Endometrial microvascular endothelial cells (primary cell): ENCODE data around the gene TSPEAR. TPM values are rescaled to one million over a fixed set of nuclear protein-coding genes. Genes with fewer than 3 reads are reported as not detected.
"Not testable (repeated sequence)": the region's sequence is repeated elsewhere in the genome, so short reads cannot be mapped to it uniquely, and the experiment has no call there.

Experiments
- in situ Hi-C: cut with HindIII; loops from 2 replicates; pipeline ENCODE4 v1.10.0; 2017; ENCODE audit warnings: low sequenced_read_pairs, low pct_unique_long_range_greater_than_20kb; ENCODE audit errors: inconsistent ontology term
- total RNA-seq: library from RNA; depleted of rRNA; stranded (reverse); fragments of >200 nt; gene quantifications from one replicate; pipeline ENCODE4 v1.2.3, GENCODE V29; 2015; ENCODE audit errors: inconsistent ontology term

TSPEAR gene
- total RNA-seq, 1 donor from 2014 or later: not detected

DNA sequence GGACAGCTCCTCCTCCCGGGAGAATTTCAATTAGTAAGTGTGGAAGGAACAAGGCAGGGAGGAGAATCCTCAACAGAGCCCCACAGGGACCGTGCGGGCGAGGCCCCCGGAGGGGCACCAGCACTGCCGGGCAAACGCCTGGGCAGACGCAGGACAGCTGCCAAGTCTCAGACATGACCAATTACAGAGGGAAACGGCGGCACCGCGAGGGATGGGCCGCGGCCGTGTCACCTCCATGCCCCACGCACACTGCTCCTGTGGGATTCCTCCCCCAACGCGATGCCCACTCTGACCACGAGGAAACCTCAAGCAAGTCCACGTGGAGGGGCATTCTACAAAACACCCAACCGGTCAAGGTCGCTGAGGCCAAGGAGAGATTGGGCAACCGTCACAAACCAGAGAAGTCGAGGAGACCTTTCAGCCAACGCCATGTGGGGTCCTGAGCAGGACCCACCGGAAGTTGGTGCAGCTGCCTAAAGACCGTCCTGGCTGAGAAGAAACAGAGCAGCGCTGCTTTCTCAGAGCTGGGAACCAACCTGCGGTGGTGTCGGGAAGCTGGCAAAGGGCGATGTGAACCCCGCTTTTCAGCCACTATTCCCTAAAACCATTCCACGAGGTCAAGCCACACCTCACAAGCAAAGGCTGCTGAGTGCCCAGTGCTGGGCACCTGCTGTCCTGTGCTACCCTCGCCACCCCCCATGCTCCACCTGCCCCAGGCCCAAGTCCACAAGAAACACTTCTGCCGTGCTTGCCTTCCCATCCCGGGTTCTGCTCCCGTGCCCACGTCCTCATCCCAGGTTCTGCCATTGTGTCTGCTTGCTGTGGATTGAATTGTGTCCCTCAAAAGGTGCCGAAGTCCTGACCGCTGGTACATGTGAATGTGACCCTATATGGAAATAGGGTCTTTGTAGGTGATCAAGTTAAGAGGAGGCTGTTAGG, 139.3 kb downstream of the TSPEAR start:
- in situ Hi-C loops: no loop called here

- in situ Hi-C loops: no loop called here
Observed at GRCh38 chr21:44571296-44571695, 140.1 kb downstream of the TSPEAR start.

- in situ Hi-C loops: no loop called here
Observed at GRCh38 chr21:44569861-44570517, 141.4 kb downstream of the TSPEAR start.

- in situ Hi-C loops: no loop called here
Observed at GRCh38 chr21:44568667-44569556, 142.5 kb downstream of the TSPEAR start.

GRCh38 chr21:44568261-44568660, 143.1 kb downstream of the TSPEAR start:
- in situ Hi-C loops: no loop called here

- in situ Hi-C loops: no loop called here
Observed at GRCh38 chr21:44567481-44568171, 143.7 kb downstream of the TSPEAR start.

DNA sequence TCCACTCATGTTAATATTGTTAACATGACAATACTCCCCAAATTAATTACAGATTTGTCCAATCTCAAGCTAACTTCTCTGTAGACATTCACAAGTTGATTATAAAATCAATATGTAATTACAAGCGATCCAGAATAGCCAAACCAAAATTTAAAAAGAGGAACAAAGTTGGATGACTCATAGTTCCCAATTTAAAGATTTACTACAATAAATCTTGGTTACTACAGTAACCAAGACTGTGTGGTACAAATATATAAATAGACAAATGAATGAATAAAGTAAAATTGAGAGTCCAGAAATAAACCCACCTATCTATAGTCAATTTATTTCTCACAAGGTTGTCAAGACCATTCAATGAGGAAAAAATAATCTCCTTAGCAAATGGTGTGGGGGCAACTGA, 145.0 kb downstream of the TSPEAR start:
- in situ Hi-C loops: no loop called here

GRCh38 chr21:44564886-44565598, 146.3 kb downstream of the TSPEAR start:
- in situ Hi-C loops: no loop called here

GRCh38 chr21:44564099-44564498, 147.3 kb downstream of the TSPEAR start:
- in situ Hi-C loops: no loop called here

- in situ Hi-C loops: no loop called here
Observed at GRCh38 chr21:44558695-44559094, 152.7 kb downstream of the TSPEAR start, which contains the start of gene KRTAP10-3. Gene KRTAP10-3, minus strand, starts transcription at chr21:44558795. Its CDS starts 80 bp downstream, at chr21:44558715.

GRCh38 chr21:44558329-44558675, 153.1 kb downstream of the TSPEAR start:
- in situ Hi-C loops: not testable (repeated sequence)

DNA sequence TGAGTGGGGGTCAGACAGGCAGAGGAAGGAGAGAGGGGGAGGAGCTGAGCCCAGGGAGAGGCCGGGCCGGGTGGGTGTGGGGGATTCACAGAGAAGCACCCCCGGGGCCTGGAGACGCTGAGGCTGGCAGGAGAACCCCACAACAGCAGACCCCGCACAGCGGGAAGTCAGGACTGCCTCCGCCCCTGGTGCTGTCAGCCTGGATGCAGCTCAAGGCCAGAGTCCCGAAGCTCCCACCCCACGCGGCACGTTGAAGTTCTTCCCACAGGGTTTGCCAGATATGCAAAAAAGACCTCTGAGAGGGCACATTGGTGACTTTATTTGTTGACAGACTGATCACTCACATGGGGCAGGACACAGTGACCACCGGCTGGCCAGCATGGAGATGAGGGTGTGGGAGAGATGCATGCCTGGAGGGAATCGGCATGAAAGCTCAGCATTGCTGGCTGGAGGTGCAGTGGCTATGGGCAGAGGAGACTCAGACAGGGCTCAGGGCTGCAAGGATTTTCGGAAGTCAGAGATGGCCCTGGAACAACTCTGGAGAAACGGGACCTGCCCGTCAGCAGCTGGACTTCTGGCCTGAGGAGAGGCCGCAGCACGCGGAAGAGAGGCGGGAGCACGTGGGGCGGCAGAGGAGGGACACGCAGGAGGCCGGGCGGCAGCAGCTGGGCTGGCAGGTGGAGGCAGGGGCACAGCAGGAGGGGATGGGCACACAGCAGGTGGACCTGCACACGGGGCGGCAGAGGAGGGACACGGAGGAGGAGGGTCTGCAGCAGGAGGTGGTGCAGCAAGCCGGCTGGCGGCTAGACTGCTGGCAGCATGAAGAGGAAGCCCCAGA, 153.7 kb downstream of the TSPEAR start:
- in situ Hi-C loops: no loop called here

DNA sequence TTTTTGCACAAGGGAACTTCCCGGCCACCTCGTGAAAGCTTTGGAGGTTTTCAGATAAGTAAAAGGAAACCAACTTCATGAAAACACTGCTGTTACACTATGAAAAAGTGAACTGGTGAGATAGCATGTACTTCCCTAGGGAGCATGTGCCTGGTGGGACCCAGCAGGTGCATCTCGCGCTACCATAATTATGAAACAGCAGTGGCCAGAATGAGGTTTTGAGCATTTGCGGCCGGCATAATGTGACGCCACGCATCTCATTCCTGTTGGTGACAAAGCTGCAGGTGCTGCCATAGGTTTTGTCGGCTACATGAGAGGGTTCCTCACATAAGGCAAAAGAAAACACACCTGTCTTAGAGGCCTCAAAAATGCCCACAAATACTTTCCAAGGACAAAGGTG, 154.5 kb downstream of the TSPEAR start:
- in situ Hi-C loops: no loop called here

GRCh38 chr21:44555200-44555875, 156.0 kb downstream of the TSPEAR start:
- in situ Hi-C loops: no loop called here

GRCh38 chr21:44552681-44553080, 158.7 kb downstream of the TSPEAR start:
- in situ Hi-C loops: no loop called here

- in situ Hi-C loops: no loop called here
Observed at GRCh38 chr21:44552136-44552535, 159.2 kb downstream of the TSPEAR start.
